ENCODE data around the gene GORASP2. TPM values are rescaled to one million over a fixed set of nuclear protein-coding genes. Genes with fewer than 3 reads are reported as not detected.

The GORASP2 gene
- total RNA-seq, 1 experiment from 2014 or later, result 87.9 TPM

DNA sequence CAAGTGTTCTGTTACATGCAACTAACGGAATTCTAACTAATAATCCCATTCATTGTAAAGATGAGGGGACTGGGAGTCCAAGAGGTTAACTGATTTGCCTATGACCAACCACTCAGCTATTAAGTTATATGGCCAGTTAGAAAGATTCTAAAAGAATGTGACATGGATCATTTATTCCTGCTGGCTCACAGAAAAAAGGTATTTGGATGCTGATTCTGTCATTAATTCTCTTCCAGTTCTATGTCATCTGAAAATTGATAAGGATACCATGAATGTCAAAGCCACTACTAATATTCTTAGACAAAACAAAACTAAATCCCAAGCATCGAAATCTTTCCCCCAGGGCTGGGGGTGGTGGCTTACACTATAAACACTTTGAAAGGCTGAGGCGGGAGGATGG, 41.2 kb upstream of the GORASP2 start:
- Histone ChIP-seq H3K9ac (ENCODE audit: low read length) (no peak overlapping the region), H3K4me3 (replicated peaks in 1 of 2; ENCODE audit: low read depth in 1 of 2, low read length in 2 of 2) (no peak overlapping the region), H2AFZ (ENCODE audit: low read depth, low read length, poor library complexity, severe bottlenecking) (no peak overlapping the region), H3K36me3 (ENCODE audit: control insufficient read depth in 1 of 2, insufficient read depth in 2 of 2, low read length in 2 of 2) (no peaks in the 10 kb centered on the region), H3K4me2 (ENCODE audit: low read length) (no peak overlapping the region), H4K20me1 (ENCODE audit: insufficient read depth) (no peaks in the 10 kb centered on the region), H3K9me2 (ENCODE audit: insufficient read depth) (no peaks in the 10 kb centered on the region), H3K27me3 (ENCODE audit: insufficient read depth, low read length) (no peaks in the 10 kb centered on the region), H3K9me3 (ENCODE audit: control insufficient read depth in 1 of 2, insufficient read depth in 1 of 2, low read depth in 1 of 2, low read length in 2 of 2) (no peaks in the 10 kb centered on the region), H3K27ac (ENCODE audit: low read depth, low read length) (no peak overlapping the region), H3K4me1 (ENCODE audit: control insufficient read depth in 1 of 2, insufficient read depth in 2 of 2, low read length in 2 of 2) (no peaks in the 10 kb centered on the region), H3K79me2 (ENCODE audit: insufficient read depth, low read length) (no peaks in the 10 kb centered on the region)
- POLR2A ChIA-PET, result no interaction called here
- ATAC-seq (no peak), DNase-seq (ENCODE audit: low read depth, low spot score) (no peak)
- TF ChIP-seq, protein P1, sequence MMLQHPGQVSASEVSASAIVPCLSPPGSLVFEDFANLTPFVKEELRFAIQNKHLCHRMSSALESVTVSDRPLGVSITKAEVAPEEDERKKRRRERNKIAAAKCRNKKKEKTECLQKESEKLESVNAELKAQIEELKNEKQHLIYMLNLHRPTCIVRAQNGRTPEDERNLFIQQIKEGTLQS (IDR thresholded peaks at IDR 0.05), result no peak
- TF ChIP-seq ZBTB33 (IDR thresholded peaks at IDR 0.05; ENCODE audit: extremely low read depth, insufficient replicate concordance, low read length) (no peak), CEBPB (IDR thresholded peaks at IDR 0.05; ENCODE audit: low read depth) (no peak), POLR2A (IDR thresholded peaks at IDR 0.05; ENCODE audit: borderline replicate concordance, extremely low read depth, insufficient read depth, insufficient read length) (no peak), RAD21 (IDR thresholded peaks at IDR 0.05; ENCODE audit: low read depth) (no peak)
- TF ChIP-seq, protein P2, sequence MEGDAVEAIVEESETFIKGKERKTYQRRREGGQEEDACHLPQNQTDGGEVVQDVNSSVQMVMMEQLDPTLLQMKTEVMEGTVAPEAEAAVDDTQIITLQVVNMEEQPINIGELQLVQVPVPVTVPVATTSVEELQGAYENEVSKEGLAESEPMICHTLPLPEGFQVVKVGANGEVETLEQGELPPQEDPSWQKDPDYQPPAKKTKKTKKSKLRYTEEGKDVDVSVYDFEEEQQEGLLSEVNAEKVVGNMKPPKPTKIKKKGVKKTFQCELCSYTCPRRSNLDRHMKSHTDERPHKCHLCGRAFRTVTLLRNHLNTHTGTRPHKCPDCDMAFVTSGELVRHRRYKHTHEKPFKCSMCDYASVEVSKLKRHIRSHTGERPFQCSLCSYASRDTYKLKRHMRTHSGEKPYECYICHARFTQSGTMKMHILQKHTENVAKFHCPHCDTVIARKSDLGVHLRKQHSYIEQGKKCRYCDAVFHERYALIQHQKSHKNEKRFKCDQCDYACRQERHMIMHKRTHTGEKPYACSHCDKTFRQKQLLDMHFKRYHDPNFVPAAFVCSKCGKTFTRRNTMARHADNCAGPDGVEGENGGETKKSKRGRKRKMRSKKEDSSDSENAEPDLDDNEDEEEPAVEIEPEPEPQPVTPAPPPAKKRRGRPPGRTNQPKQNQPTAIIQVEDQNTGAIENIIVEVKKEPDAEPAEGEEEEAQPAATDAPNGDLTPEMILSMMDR (IDR thresholded peaks at IDR 0.05 in 2 of 3, conservative IDR thresholded peaks at IDR 0.05 in 1 of 3; ENCODE audit: borderline replicate concordance in 1 of 3, insufficient read depth in 1 of 3, low read depth in 2 of 3, low read length in 2 of 3), result no peak
- TF ChIP-seq, protein P3, sequence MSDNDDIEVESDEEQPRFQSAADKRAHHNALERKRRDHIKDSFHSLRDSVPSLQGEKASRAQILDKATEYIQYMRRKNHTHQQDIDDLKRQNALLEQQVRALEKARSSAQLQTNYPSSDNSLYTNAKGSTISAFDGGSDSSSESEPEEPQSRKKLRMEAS (IDR thresholded peaks at IDR 0.05), result no peak
- no TSS peak for BruUV-seq (replicated peaks)
- CTCF ChIA-PET, result interaction anchor here (1.3 kb wide), 1 partner anchor 15 kb away, joined by 5 read pairs; no protein-coding TSS in a partner anchor
- intact Hi-C loops (cut with micrococcal nuclease), result no loop called here
- RAD21 ChIA-PET (ENCODE audit: low non-redundant PET in 1 of 2, low total read pairs in 2 of 2, uncharacterized antibody in 2 of 2, unreplicated experiment in 2 of 2), result no interaction called here
